ENCODE measurements around the gene FZD1.
"Not testable (repeated sequence)": the region's sequence is repeated elsewhere in the genome, so short reads cannot be mapped to it uniquely, and the experiment has no call there.

Gene FZD1

GRCh38 chr7:91299952-91300775, 35.9 kb downstream of the FZD1 start:
- DNase-seq: no peak

GRCh38 chr7:91302794-91303193, 38.6 kb downstream of the FZD1 start:
- DNase-seq: no peak

- DNase-seq: no peak
Observed at GRCh38 chr7:91306266-91306665, 42.0 kb downstream of the FZD1 start.

GRCh38 chr7:91307467-91307866, 43.2 kb downstream of the FZD1 start:
- no peak for DNase-seq

- not testable (repeated sequence) for DNase-seq
Observed at GRCh38 chr7:91308191-91308590, 44.0 kb downstream of the FZD1 start.

- no peak for DNase-seq
Observed at GRCh38 chr7:91310830-91311460, 46.7 kb downstream of the FZD1 start.

- DNase-seq: no peak
Observed at GRCh38 chr7:91311839-91312238, 47.6 kb downstream of the FZD1 start.

GRCh38 chr7:91313113-91313512, 48.9 kb downstream of the FZD1 start:
- no peak for DNase-seq

GRCh38 chr7:91314591-91315323, 50.5 kb downstream of the FZD1 start:
- DNase-seq: no peak

GRCh38 chr7:91316426-91316825, 52.2 kb downstream of the FZD1 start:
- DNase-seq: no peak

- no peak for DNase-seq
Observed at GRCh38 chr7:91319351-91319750, 55.1 kb downstream of the FZD1 start.

GRCh38 chr7:91320366-91321078, 56.3 kb downstream of the FZD1 start:
- no peak for DNase-seq

Data from NCI-H2081 (cell line).